SK-N-SH (cell line): ENCODE measurements around the gene TTC28. TPM values are rescaled to one million over a fixed set of nuclear protein-coding genes. Genes with fewer than 3 reads are reported as not detected.
A peak's percentile ranks its signal among the peaks of the same experiment; 100 is the strongest.

ENCODE experiments used
- CTCF ChIA-PET: fragments of 300-600, 350-600 bp; formaldehyde crosslinking; extraction: SDS; loops from one replicate; lab custom pipeline; 2021; lab: Yijun Ruan, JAX
- POLR2A ChIA-PET: fragments of 350-600 bp; sonication (Branson Sonifier 250); formaldehyde crosslinking; extraction: SDS; loops from one replicate; lab custom pipeline; 2020; ENCODE audit warnings: antibody characterized with exemption, inconsistent platforms; lab: Yijun Ruan, JAX
- DNase-seq: peaks from one replicate; pipeline ENCODE4 v3.0.0; 2012
- H2AFZ ChIP-seq: fragments of 200-600 bp; sonication (generic); 2 replicates; pipeline ENCODE4 v1.8.1; 2016; ENCODE audit warnings: antibody characterized with exemption, mild to moderate bottlenecking, low read depth
- H3F3A ChIP-seq: fragments of 200-600 bp; sonication (generic); replicated peaks from 2 replicates; pipeline ENCODE3; 2016; ENCODE audit warnings: antibody characterized with exemption, mild to moderate bottlenecking; ENCODE audit not compliant: insufficient read depth
- H3K27ac ChIP-seq, 2 experiments: fragments of 200-500 bp in 1 of 2; fragments of 200-600 bp in 1 of 2; sonication (Bioruptor generic) in 1 of 2; sonication (generic), shearing (Covaris generic) in 1 of 2; 2 replicates each; pipeline versions ENCODE4 v1.5.1 to v1.6.1; 2014 to 2016; ENCODE audit warnings: low read depth in 2 of 2, inconsistent platforms in 1 of 2, low read length in 1 of 2, mild to moderate bottlenecking in 1 of 2, mixed read lengths in 1 of 2
- H3K27me3 ChIP-seq: fragments of 200-600 bp; sonication (generic), shearing (Covaris generic); 2 replicates; pipeline ENCODE4 v1.6.1; 2016; ENCODE audit warnings: mixed run types; ENCODE audit not compliant: insufficient read depth
- H3K36me3 ChIP-seq, 2 experiments: fragments of 200-500 bp in 1 of 2; fragments of 200-600 bp in 1 of 2; sonication (Bioruptor generic) in 1 of 2; sonication (generic) in 1 of 2; replicated peaks in 1 of 2; 2 replicates each; pipeline versions ENCODE3 to v1.5.1; 2014 to 2016; ENCODE audit warnings: low read length in 1 of 2, mild to moderate bottlenecking in 1 of 2; ENCODE audit not compliant: insufficient read depth in 2 of 2, control insufficient read depth in 1 of 2
- H3K4me1 ChIP-seq, 2 experiments: fragments of 200-500 bp in 1 of 2; fragments of 200-600 bp in 1 of 2; sonication (Bioruptor generic) in 1 of 2; sonication (generic), shearing (Covaris generic) in 1 of 2; 2 replicates each; pipeline versions ENCODE4 v1.5.1 to v1.6.1; 2014 to 2016; ENCODE audit warnings: low read depth in 1 of 2, low read length in 1 of 2, mixed run types in 1 of 2; ENCODE audit not compliant: insufficient read depth in 2 of 2, control insufficient read depth in 1 of 2
- H3K4me2 ChIP-seq: fragments of 200-600 bp; sonication (generic), shearing (Covaris generic); 2 replicates; pipeline ENCODE4 v1.6.1; 2017; ENCODE audit warnings: mixed run types
- H3K4me3 ChIP-seq, 2 experiments: fragments of 200-500 bp in 1 of 2; fragments of 200-600 bp in 1 of 2; sonication (Bioruptor generic) in 1 of 2; sonication (generic), shearing (Covaris generic) in 1 of 2; 2 replicates each; pipeline versions ENCODE4 v1.5.1 to v1.8.1; 2014 to 2016; ENCODE audit warnings: low read depth in 2 of 2, inconsistent platforms in 1 of 2, low read length in 1 of 2, mild to moderate bottlenecking in 1 of 2, mixed read lengths in 1 of 2, moderate library complexity in 1 of 2
- H3K79me2 ChIP-seq: fragments of 200-600 bp; sonication (generic); 2 replicates; pipeline ENCODE4 v1.8.1; 2017; ENCODE audit warnings: mild to moderate bottlenecking; ENCODE audit not compliant: insufficient read depth
- H3K9ac ChIP-seq: fragments of 200-600 bp; sonication (generic); 2 replicates; pipeline ENCODE4 v1.6.1; 2017; ENCODE audit warnings: mixed run types
- H3K9me2 ChIP-seq: fragments of 200-600 bp; sonication (generic); 2 replicates; pipeline ENCODE4 v1.6.1; 2017; ENCODE audit warnings: mixed run types
- H3K9me3 ChIP-seq: fragments of 200-600 bp; sonication (generic); 2 replicates; pipeline ENCODE4 v1.6.1; 2017; ENCODE audit warnings: mixed run types, mild to moderate bottlenecking, moderate library complexity
- H4K20me1 ChIP-seq: fragments of 200-600 bp; sonication (generic); 2 replicates; pipeline ENCODE4 v1.6.1; 2017; ENCODE audit warnings: mild to moderate bottlenecking, mixed run types; ENCODE audit not compliant: insufficient read depth
- CTCF ChIP-seq: fragments of 200-600 bp; sonication (generic); IDR thresholded peaks from 2 replicates; pipeline ENCODE4 v1.6.1; 2017; ENCODE audit warnings: antibody characterized with exemption, mild to moderate bottlenecking, moderate library complexity
- FOSL2 ChIP-seq: IDR thresholded peaks from 2 replicates; pipeline ENCODE4 v1.4.0; 2012; ENCODE audit warnings: low read depth, mild to moderate bottlenecking, moderate library complexity, borderline replicate concordance
- FOXJ3 ChIP-seq: sonication (generic); formaldehyde crosslinking; IDR thresholded peaks from 2 replicates; pipeline ENCODE4 v1.5.1; 2020; ENCODE audit warnings: mild to moderate bottlenecking, missing genetic modification reagents
- GATA2 ChIP-seq: sonication (generic); formaldehyde crosslinking; IDR thresholded peaks from 2 replicates; pipeline ENCODE4 v1.5.0; 2020; ENCODE audit warnings: mild to moderate bottlenecking, missing genetic modification reagents
- IRF3 ChIP-seq: fragments of 150-350 bp; IDR thresholded peaks from 2 replicates; pipeline ENCODE4 v1.6.1; 2016; ENCODE audit warnings: mild to moderate bottlenecking, low read depth, low read length
- JUND ChIP-seq: IDR thresholded peaks from 2 replicates; pipeline ENCODE4 v1.4.0; 2012
- MAX ChIP-seq: IDR thresholded peaks from 2 replicates; pipeline ENCODE4 v1.4.0; 2012; ENCODE audit warnings: low read depth
- MEF2A ChIP-seq: IDR thresholded peaks from 2 replicates; pipeline ENCODE4 v1.4.0; 2012; ENCODE audit warnings: low read depth, borderline replicate concordance
- MXI1 ChIP-seq: IDR thresholded peaks from 2 replicates; pipeline ENCODE4 v1.6.1; 2012; ENCODE audit warnings: mild to moderate bottlenecking, low read depth, low read length, improper control_type of control experiment
- PBX3 ChIP-seq: IDR thresholded peaks from 2 replicates; pipeline ENCODE4; 2012
- POLR2AphosphoS5 ChIP-seq: IDR thresholded peaks from 2 replicates; pipeline ENCODE4 v1.6.1; 2012; ENCODE audit warnings: low read depth, low read length
- RAD21 ChIP-seq: IDR thresholded peaks from 2 replicates; pipeline ENCODE4 v1.6.1; 2012; ENCODE audit warnings: mild to moderate bottlenecking, low read length
- RCOR1 ChIP-seq: fragments of 150-350 bp; IDR thresholded peaks from 2 replicates; pipeline ENCODE4 v1.6.1; 2017; ENCODE audit warnings: antibody characterized with exemption, low read length
- REST ChIP-seq: IDR thresholded peaks from 2 replicates; pipeline ENCODE4 v1.6.1; 2012; ENCODE audit warnings: mild to moderate bottlenecking, low read depth, low read length, moderate library complexity
- SIN3A ChIP-seq: IDR thresholded peaks from 2 replicates; pipeline ENCODE4 v1.6.1; 2012; ENCODE audit warnings: low read depth, mild to moderate bottlenecking, low read length, moderate library complexity, borderline replicate concordance
- SMC3 ChIP-seq: IDR thresholded peaks from 2 replicates; pipeline ENCODE4 v1.6.1; 2012; ENCODE audit warnings: low read depth, low read length, improper control_type of control experiment
- USF1 ChIP-seq: IDR thresholded peaks from 2 replicates; pipeline ENCODE4 v1.4.0; 2012; ENCODE audit warnings: low read depth, borderline replicate concordance
- USF2 ChIP-seq: fragments of 150-350 bp; IDR thresholded peaks from 2 replicates; pipeline ENCODE4 v1.6.1; 2017; ENCODE audit warnings: antibody characterized with exemption, low read length, low read depth, borderline replicate concordance
- ZBTB33 ChIP-seq: IDR thresholded peaks from 2 replicates; pipeline ENCODE4 v1.4.0; 2012; ENCODE audit warnings: low read depth, borderline replicate concordance
- WGBS: methylation state at CpG from one replicate; pipeline ENCODE4 v1.1.6; 2017; ENCODE audit warnings: low lambda C conversion rate; 5-methylcytosine and 5-hydroxymethylcytosine counted together
- polyA plus RNA-seq, 3 experiments: library from polyadenylated mRNA; depleted of rRNA; stranded (reverse); fragments of >200 nt; gene quantifications; 2 replicates each; pipeline ENCODE4 v1.2.3, GENCODE V29; 2012

Gene TTC28
- polyA plus RNA-seq, 1 of the 3 experiments (the other 2 are of a cell fraction), result 5.9 TPM

- H3K9me2 ChIP-seq, result no peaks in the 10 kb centered on the region
- H3K4me1 ChIP-seq, result peaks cover 3 to 35% of the 10 kb centered on the region in 2 experiments; a peak in 3 of 4 replicates
- 100% methylated on average over 2 of the region's 2 CpGs for WGBS
- no peaks in the 10 kb centered on the region for H3K9me3 ChIP-seq
- no peak overlapping the region for H2AFZ ChIP-seq
- H3K4me2 ChIP-seq, result no peak overlapping the region
- no peak for DNase-seq
- no peaks in the 10 kb centered on the region for H3K79me2 ChIP-seq
- H3K4me3 ChIP-seq, result no peak overlapping the region
- H3K27me3 ChIP-seq, result no peaks in the 10 kb centered on the region
- TF ChIP-seq USF2 (no peak), IRF3 (no peak), SIN3A (no peak), FOSL2 (no peak), RAD21 (no peak), GATA2 (CRISPR knock-in tag) (no peak), USF1 (no peak), POLR2AphosphoS5 (no peak), FOXJ3 (CRISPR knock-in tag) (no peak), JUND (no peak), RCOR1 (no peak), MXI1 (no peak), CTCF (no peak), MEF2A (no peak), SMC3 (no peak), PBX3 (no peak), REST (no peak), MAX (no peak), ZBTB33 (no peak)
- H3K36me3 ChIP-seq, result no peaks in the 10 kb centered on the region
- peak overlapping the region; percentile 31 to 82; a peak in 3 of 4 replicates for H3K27ac ChIP-seq
- POLR2A ChIA-PET, result no interaction called here
- H4K20me1 ChIP-seq, result no peaks in the 10 kb centered on the region; the same call in 1 of the 2 replicates
- no peak overlapping the region for H3K9ac ChIP-seq
- CTCF ChIA-PET, result no interaction called here
- peaks cover 7% of the 10 kb centered on the region for H3F3A ChIP-seq
Observed at GRCh38 chr22:28222571-28222970, 457.1 kb downstream of the TTC28 start.
